ENCODE results near the gene BASP1.
"Not testable (repeated sequence)": the region's sequence is repeated elsewhere in the genome, so short reads cannot be mapped to it uniquely, and the experiment has no call there.

The BASP1 gene

DNA sequence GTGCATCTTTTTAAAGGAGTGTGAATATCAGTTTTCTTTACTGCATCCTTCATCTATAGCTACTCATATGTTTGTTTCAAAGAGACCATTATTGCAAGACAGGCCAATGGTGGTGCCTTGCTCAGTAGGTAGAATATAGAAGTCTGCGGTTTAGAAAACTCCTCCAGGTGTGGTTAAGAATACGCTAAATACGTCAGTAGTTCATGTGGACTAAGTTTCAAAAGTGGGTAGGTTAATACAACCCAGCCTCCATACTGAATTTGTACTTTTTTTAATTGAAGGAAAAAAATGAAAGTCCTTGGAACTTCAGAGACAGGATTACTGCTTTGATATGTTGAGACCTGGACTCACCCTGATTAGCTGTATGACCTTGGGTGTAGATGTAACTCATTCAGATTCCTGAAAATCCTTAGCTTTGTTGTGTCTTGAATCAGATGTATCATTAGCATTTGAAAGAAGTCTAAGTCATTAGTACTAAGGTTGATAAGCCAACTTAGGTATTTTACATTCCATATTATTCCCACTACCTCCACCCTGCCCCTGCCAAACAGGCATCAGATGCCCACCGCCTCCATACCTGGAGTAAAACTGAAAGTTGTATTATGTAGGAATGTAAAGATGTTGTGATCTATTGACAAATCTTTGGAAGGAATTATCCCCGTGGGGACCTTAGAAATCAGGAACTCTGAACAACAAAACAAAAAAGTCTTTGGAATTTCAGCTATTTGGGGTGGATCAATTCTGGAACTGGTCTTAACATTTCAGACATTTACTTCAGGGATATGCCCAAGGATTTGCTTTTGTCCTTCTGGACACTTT lies 6.1 kb downstream of the BASP1 start:
- DNase-seq (ENCODE audit: low spot score): no peak

- no peak for DNase-seq (ENCODE audit: low spot score)
Measured at GRCh38 chr5:17224858-17225511, 7.6 kb downstream of the BASP1 start.

GRCh38 chr5:17225520-17225919 lies 8.1 kb downstream of the BASP1 start:
- DNase-seq (ENCODE audit: low spot score): no peak

GRCh38 chr5:17227868-17228267 lies 10.4 kb downstream of the BASP1 start:
- no peak for DNase-seq (ENCODE audit: low spot score)

DNA sequence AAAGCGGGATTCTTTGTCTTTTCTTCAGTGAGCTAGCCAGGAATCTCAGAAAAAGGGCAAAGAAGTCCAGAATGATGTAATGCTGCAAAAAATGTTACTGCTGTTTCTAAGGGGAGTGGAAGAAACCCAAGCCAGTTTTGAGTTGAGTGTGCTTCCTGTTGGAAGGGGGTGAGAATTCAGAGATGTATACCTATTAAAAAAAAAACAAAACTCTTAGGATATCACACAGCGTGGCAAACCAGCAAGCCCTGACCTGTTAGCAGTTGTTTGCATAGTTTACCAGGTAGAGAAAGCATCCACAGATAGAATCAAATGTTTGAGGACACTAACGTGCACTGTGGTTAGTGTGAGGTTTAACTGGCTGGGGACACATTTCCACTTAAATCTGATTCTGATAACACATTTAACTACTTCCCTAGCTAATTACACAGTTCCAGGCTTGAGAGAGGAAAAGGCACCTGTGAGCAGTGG lies 11.4 kb downstream of the BASP1 start:
- DNase-seq (ENCODE audit: low spot score): no peak

GRCh38 chr5:17229313-17229712 lies 11.9 kb downstream of the BASP1 start:
- no peak for DNase-seq (ENCODE audit: low spot score)

- DNase-seq (ENCODE audit: low spot score): no peak
Measured at GRCh38 chr5:17230191-17230590, 12.8 kb downstream of the BASP1 start.

DNA sequence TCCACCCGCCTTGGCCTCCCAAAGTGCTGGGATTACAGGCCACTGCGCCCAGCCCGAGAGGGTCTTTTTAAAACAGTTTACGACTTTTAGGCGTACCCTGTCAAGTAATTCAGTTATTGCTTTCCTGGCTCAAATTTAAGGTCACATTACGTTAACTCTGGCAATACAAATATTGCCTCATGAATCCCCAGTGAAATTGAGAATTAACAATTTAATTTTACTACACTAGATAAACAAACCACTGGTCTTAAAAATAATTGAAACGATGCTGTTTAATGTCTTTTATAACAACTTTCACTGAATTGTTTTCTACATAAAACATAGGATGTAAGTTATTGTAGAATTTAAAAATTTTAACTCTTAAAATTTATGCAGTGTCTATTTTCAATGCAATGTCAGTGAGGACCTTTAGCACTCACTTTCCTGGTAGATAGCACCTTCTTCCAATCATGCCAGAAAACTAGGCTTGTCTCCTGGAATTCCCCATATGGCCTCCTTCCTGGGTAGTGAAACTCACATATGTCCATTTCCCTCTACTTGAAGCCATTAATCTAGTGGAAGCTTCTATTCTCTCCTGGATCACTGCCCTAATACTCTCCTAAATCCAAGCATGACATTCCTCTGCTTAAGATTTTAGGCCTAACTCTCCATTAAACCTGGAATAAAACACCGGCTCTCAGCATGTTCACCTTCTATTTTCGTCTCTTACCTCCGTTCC lies 13.5 kb downstream of the BASP1 start:
- DNase-seq (ENCODE audit: low spot score): no peak

- DNase-seq (ENCODE audit: low spot score): no peak
Measured at GRCh38 chr5:17232405-17232804, 15.0 kb downstream of the BASP1 start.

- no peak for DNase-seq (ENCODE audit: low spot score)
Measured at GRCh38 chr5:17233488-17233887, 16.1 kb downstream of the BASP1 start.

- no peak for DNase-seq (ENCODE audit: low spot score)
Measured at GRCh38 chr5:17234374-17234773, 16.9 kb downstream of the BASP1 start.

- no peak for DNase-seq (ENCODE audit: low spot score)
Measured at GRCh38 chr5:17235731-17236330, 18.4 kb downstream of the BASP1 start.

GRCh38 chr5:17238521-17239041 lies 21.1 kb downstream of the BASP1 start:
- DNase-seq (ENCODE audit: low spot score): no peak

DNA sequence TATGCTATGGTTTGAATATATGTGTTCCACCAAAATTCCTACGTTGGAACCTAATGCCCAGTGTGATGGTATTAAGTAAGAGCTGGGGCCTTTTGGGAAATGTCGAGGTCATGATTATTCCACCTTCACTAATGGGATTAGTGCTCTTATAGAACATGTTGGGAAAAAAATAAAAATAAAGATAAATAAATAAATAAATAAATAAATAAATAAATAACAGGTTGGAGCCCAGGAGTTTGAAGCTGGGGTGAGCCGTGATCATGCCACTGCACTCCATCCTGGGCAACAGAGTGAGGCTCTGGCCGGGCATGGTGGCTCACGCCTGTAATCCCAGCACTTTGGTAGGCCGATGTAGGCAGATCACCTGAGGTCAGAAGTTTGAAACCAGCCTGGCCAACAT lies 22.5 kb downstream of the BASP1 start:
- DNase-seq (ENCODE audit: low spot score): no peak

DNA sequence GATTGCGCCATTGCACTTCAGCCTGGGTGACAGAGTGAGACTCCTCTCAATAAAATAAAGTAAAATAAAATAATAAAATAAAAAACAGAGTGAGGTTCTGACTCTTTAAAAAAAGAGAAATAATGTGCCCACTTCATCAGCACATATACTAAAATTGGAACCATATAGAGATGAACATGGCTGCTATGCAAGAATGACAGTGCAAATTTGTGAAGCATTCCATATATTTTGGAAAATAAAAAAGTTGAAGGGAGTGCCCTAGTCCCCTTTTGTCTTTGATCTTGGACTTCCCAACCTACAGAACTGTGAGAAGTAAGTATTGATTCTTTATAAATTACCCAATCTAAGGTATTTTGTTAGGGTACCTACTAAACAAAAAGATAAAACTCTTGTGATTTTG lies 23.1 kb downstream of the BASP1 start:
- no peak for DNase-seq (ENCODE audit: low spot score)

DNA sequence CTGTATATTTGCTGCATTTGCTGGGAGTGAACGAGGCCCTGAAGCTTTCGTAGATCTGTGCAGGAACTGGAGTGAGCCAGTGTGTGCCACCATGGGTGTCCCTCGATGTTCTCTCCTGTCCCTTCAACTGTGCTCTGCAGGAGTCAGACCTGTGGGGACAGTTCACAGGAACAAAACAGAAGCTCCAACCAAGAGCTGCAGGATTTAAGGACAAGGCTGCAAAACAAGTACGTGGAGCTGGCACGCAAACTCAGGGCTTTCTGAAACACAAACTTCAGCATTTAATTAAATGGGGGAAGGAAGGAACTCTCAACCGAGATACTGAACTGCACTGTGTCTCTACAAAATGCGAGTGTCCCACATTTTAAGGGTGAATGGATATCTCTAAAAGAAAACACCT lies 24.2 kb downstream of the BASP1 start:
- no peak for DNase-seq (ENCODE audit: low spot score)

DNA sequence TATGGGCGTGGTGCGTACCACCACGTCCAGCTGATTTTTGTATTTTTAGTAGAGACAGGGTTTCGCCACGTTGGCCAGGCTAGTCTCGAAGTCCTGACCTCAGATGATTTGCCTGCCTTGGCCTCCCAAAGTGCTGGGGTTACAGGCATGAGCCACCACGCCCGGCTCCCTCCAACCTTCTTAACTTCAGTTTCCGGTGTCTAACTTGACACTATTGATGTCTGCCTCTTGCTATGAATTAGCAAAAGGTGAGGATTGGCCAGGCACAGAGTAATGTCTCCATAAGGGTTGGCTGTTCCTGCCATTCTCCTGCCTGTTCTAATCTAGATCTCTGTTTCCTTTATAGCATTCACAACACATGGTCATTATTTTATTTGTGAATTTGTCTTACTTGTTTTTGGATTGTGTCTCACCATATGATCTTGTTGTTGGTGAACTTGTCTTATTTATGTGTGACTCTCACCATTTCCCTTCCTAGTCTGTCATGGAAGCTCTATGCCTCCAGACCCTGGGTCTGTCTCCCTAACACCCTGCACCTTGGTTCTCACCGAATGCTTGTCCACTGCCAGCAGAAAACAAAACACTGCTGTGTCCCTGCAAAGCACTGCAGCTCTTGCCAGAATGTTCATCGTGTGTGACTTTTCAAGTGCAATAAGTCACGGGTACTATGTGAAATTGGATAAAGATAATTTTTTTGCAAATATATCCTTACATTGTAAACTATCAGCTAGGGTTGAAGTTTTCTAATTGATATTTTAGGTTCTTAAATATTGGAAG lies 26.0 kb downstream of the BASP1 start:
- no peak for DNase-seq (ENCODE audit: low spot score)

DNA sequence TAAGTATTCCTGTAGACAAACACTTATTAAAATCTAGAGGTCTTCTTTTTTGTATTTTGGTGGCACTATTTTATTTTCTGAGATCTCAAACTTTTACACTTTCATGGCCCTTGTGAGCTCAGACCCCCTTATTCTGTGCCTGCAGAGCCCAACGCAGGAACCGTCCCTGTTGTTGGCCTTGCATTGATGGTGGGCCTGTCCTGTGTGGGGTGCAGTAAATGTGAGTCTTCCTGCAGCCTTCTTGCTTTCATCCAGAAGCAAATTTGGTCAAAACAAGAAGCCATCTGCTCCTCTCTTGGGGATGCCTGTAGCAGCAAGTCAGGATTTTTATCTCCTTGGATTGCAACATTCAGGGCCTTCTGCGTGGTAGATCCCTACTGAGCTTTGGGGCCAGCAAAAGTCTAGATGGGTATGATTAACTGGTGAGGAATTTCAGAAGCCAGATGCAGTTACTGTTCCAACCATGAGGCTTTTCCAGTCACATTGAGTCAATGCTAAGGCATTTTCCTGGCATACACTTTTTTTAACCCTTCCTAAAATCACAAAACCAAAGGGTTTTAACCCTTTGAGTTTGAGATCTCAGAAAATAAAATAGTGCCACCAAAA lies 31.7 kb downstream of the BASP1 start:
- DNase-seq (ENCODE audit: low spot score): peak; percentile 11

DNA sequence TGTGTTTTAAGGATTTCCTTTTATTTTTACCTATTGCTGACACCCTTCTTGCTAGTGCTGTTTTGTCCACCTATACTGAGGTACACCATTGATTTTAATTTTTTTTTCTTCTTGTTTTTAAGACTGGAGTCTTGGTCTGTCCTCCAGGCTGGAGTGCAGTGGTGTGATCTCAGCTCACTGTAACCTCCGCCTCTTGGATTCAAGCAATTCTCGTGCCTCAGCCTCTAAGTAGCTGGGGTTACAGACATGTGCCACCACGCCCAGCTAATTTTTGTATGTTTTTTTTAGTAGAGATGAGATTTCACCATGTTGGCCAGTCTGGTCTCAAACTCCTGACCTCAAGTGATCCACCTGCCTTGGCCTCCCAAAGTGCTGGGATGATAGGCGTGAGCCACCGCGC lies 32.4 kb downstream of the BASP1 start:
- DNase-seq (ENCODE audit: low spot score): not testable (repeated sequence)

- DNase-seq (ENCODE audit: low spot score): no peak
Measured at GRCh38 chr5:17252543-17252942, 35.1 kb downstream of the BASP1 start.

- DNase-seq (ENCODE audit: low spot score): no peak
Measured at GRCh38 chr5:17255471-17256021, 38.1 kb downstream of the BASP1 start.

Data from HuH-7.5 (cell line).